Gastroesophageal sphincter (tissue), 4 donors: ENCODE measurements around the gene BPI. TPM values are rescaled to one million over a fixed set of nuclear protein-coding genes. Genes with fewer than 3 reads are reported as not detected.

Experiments used
- ATAC-seq: fragments of 150-250 bp; one replicate; pipeline ENCODE4 v1.9.1; 2016; ENCODE audit warnings: mild to moderate bottlenecking, moderate library complexity
- H3K27ac ChIP-seq, 4 donors: fragments of 200-600 bp; sonication (generic) in 3 of 4; 1 replicate in 3 of 4; 2 replicates in 1 of 4; pipeline ENCODE4 v1.5.1; 2016 to 2019
- H3K27me3 ChIP-seq: fragments of 200-600 bp; sonication (generic); one replicate; pipeline ENCODE4 v1.5.1; 2019
- H3K36me3 ChIP-seq, 2 donors: fragments of 200-600 bp; sonication (generic); one replicate each; pipeline ENCODE4 v1.5.1; 2019; ENCODE audit warnings: control low read depth in 1 of 2
- H3K4me1 ChIP-seq, 3 donors: fragments of 200-600 bp; sonication (generic); 1 replicate in 2 of 3; 2 replicates in 1 of 3; pipeline ENCODE4 v1.5.1; 2016 to 2019; ENCODE audit warnings: control low read depth in 2 of 3
- H3K4me3 ChIP-seq, 2 donors: fragments of 200-600 bp; sonication (generic); one replicate each; pipeline ENCODE4 v1.5.1; 2019; ENCODE audit warnings: mild to moderate bottlenecking in 1 of 2, moderate library complexity in 1 of 2
- H3K9me3 ChIP-seq, 3 donors: fragments of 200-600 bp; sonication (generic); one replicate each; pipeline ENCODE4 v1.5.1; 2017 to 2019; ENCODE audit warnings: control low read depth in 2 of 3
- CTCF ChIP-seq, 4 experiments: fragments of 200-600 bp in 2 of 4; fragments of 450-650 bp in 2 of 4; sonication (generic) in 1 of 4; IDR thresholded peaks; one replicate each; pipeline ENCODE4 v1.5.1; 2017 to 2019; ENCODE audit warnings: antibody characterized with exemption in 4 of 4, mild to moderate bottlenecking in 2 of 4, moderate library complexity in 2 of 4
- EP300 ChIP-seq: sonication (generic); formaldehyde crosslinking; IDR thresholded peaks from one replicate; pipeline ENCODE4 v1.6.1; 2017; ENCODE audit warnings: antibody characterized with exemption, mild to moderate bottlenecking
- POLR2A ChIP-seq, 2 donors: fragments of 450-650 bp; IDR thresholded peaks; one replicate each; pipeline ENCODE4 v1.6.1; 2017; ENCODE audit warnings: antibody characterized with exemption in 2 of 2, mild to moderate bottlenecking in 2 of 2, moderate library complexity in 1 of 2
- POLR2AphosphoS5 ChIP-seq: sonication (generic); formaldehyde crosslinking; IDR thresholded peaks from one replicate; pipeline ENCODE4 v1.6.1; 2017; ENCODE audit warnings: antibody characterized with exemption
- WGBS, 2 donors: methylation state at CpG; one replicate each; pipeline ENCODE4 v1.1.5; 2018; ENCODE audit warnings: low coverage in 1 of 2; 5-methylcytosine and 5-hydroxymethylcytosine counted together
- total RNA-seq, 4 donors: library from RNA; depleted of rRNA; stranded (reverse); fragments of >200 nt; gene quantifications; one replicate each; pipeline ENCODE4 v1.1.0, GENCODE V29; 2016

BPI gene
- total RNA-seq, 4 donors from 2014 or later = 0.27 to 0.47 TPM; not detected in 2

GRCh38 chr20:38304845-38305447, 990 bp downstream of the BPI start:
- H3K4me1 ChIP-seq = peaks cover 0 to 4% (median under 1%) of the 10 kb centered on the region in 3 donors
- no peaks in the 10 kb centered on the region for H3K9me3 ChIP-seq
- no peak overlapping the region for H3K27ac ChIP-seq
- H3K36me3 ChIP-seq = no peaks in the 10 kb centered on the region
- H3K27me3 ChIP-seq = peaks cover 46% of the 10 kb centered on the region
- no peak overlapping the region for H3K4me3 ChIP-seq
- no peak for TF ChIP-seq EP300
- no peak for TF ChIP-seq POLR2AphosphoS5
- no peak for TF ChIP-seq POLR2A (IDR thresholded peaks at IDR 0.05)
- peak in 3 of 4 experiments; percentile 15 to 46 (median 38) for TF ChIP-seq CTCF (IDR thresholded peaks at IDR 0.05)
- 82 to 94% methylated on average over 3 of the region's 8 CpGs for WGBS, 2 donors
- ATAC-seq = no peak

GRCh38 chr20:38305541-38305940, 1.6 kb downstream of the BPI start:
- ATAC-seq = no peak

GRCh38 chr20:38306379-38306778, 2.4 kb downstream of the BPI start:
- Histone ChIP-seq H3K9me3 (no peaks in the 10 kb centered on the region), H3K4me3 (no peak overlapping the region), H3K4me1 (no peaks in the 10 kb centered on the region), H3K36me3 (no peaks in the 10 kb centered on the region), H3K27ac (no peak overlapping the region), H3K27me3 (peaks cover 47% of the 10 kb centered on the region)
- TF ChIP-seq POLR2AphosphoS5 = no peak
- no peak for TF ChIP-seq POLR2A (IDR thresholded peaks at IDR 0.05)
- TF ChIP-seq CTCF (IDR thresholded peaks at IDR 0.05) = no peak
- TF ChIP-seq EP300 = no peak
- ATAC-seq = no peak
- whole genome bisulfite sequencing, 2 donors = 82 to 90% methylated on average over 4 to 5 of the region's 6 CpGs

More at GRCh38 chr20:38305541-38305940, 1.6 kb downstream of the BPI start:
- Histone ChIP-seq H3K4me1 (no peaks in the 10 kb centered on the region), H3K27ac (no peak overlapping the region), H3K4me3 (no peak overlapping the region), H3K9me3 (no peaks in the 10 kb centered on the region), H3K27me3 (peaks cover 47% of the 10 kb centered on the region), H3K36me3 (no peaks in the 10 kb centered on the region)
- TF ChIP-seq EP300 (no peak), POLR2A (IDR thresholded peaks at IDR 0.05) (no peak), CTCF (IDR thresholded peaks at IDR 0.05) (no peak), POLR2AphosphoS5 (no peak)
- WGBS, 2 donors = 82 to 94% methylated on average over 4 of the region's 4 CpGs

GRCh38 chr20:38307371-38308046, 3.6 kb downstream of the BPI start:
- ATAC-seq = no peak

More at GRCh38 chr20:38307371-38308046, 3.6 kb downstream of the BPI start:
- H3K9me3 ChIP-seq = no peaks in the 10 kb centered on the region
- no peak overlapping the region for H3K4me3 ChIP-seq
- H3K27me3 ChIP-seq = peaks cover 42% of the 10 kb centered on the region
- WGBS, 2 donors = 80 to 81% methylated on average over 2 to 6 of the region's 8 CpGs
- H3K4me1 ChIP-seq = no peaks in the 10 kb centered on the region
- H3K36me3 ChIP-seq = no peaks in the 10 kb centered on the region
- TF ChIP-seq POLR2A (IDR thresholded peaks at IDR 0.05) = no peak
- no peak for TF ChIP-seq EP300
- no peak for TF ChIP-seq CTCF (IDR thresholded peaks at IDR 0.05)
- TF ChIP-seq POLR2AphosphoS5 = no peak
- H3K27ac ChIP-seq = no peak overlapping the region
